Astrocyte (in vitro differentiated cells and primary cell): ENCODE data around the gene ERGIC3. TPM values are rescaled to one million over a fixed set of nuclear protein-coding genes. Genes with fewer than 3 reads are reported as not detected.

Source experiments
- DNase-seq: peaks from one replicate; pipeline ENCODE4 v3.0.0-alpha.2; 2010; ENCODE audit warnings: low read depth
- FAIRE-seq: peaks from 2 replicates; lab custom pipeline; 2011; peaks lifted over from hg19 to GRCh38; lab: Jason Lieb, UNC
- H2AFZ ChIP-seq: 2 replicates; pipeline ENCODE4 v1.6.0; 2012; ENCODE audit warnings: low read depth, low read length, inconsistent platforms
- H3K27ac ChIP-seq: 2 replicates; pipeline ENCODE4 v1.5.1; 2011; ENCODE audit warnings: low read depth, low read length, inconsistent platforms
- H3K27me3 ChIP-seq: 2 replicates; pipeline ENCODE4 v1.6.0; 2011; ENCODE audit warnings: low read length, inconsistent platforms; ENCODE audit not compliant: insufficient read depth
- H3K36me3 ChIP-seq: 2 replicates; pipeline ENCODE4 v1.5.1; 2011; ENCODE audit warnings: low read length, inconsistent platforms; ENCODE audit not compliant: insufficient read depth
- H3K4me1 ChIP-seq: 2 replicates; pipeline ENCODE4 v1.5.1; 2011; ENCODE audit warnings: low read length, inconsistent platforms; ENCODE audit not compliant: insufficient read depth
- H3K4me2 ChIP-seq: 2 replicates; pipeline ENCODE4 v1.6.0; 2012; ENCODE audit warnings: low read length, inconsistent platforms
- H3K4me3 ChIP-seq: 2 replicates; pipeline ENCODE4 v1.5.1; 2011; ENCODE audit warnings: low read depth, mild to moderate bottlenecking, low read length, inconsistent platforms; ENCODE audit not compliant: insufficient read depth
- H3K79me2 ChIP-seq: 2 replicates; pipeline ENCODE4 v1.6.0; 2012; ENCODE audit warnings: mild to moderate bottlenecking, low read length, inconsistent platforms; ENCODE audit not compliant: insufficient read depth
- H3K9ac ChIP-seq: 2 replicates; pipeline ENCODE4 v1.6.0; 2012; ENCODE audit warnings: mild to moderate bottlenecking, low read length, inconsistent platforms
- H3K9me3 ChIP-seq: 2 replicates; pipeline ENCODE4 v1.5.1; 2012; ENCODE audit warnings: low read depth, mild to moderate bottlenecking, low read length, inconsistent platforms; ENCODE audit not compliant: insufficient read depth
- H4K20me1 ChIP-seq: 2 replicates; pipeline ENCODE4 v1.6.0; 2012; ENCODE audit warnings: low read length, inconsistent platforms; ENCODE audit not compliant: insufficient read depth
- H3K27ac Mint-ChIP-seq: one replicate; pipeline ENCODE4 v1.8.0; 2021; ENCODE audit warnings: mild to moderate bottlenecking, mixed read lengths; ENCODE audit not compliant: unreplicated experiment
- H3K27me3 Mint-ChIP-seq: one replicate; pipeline ENCODE4 v1.8.0; 2021; ENCODE audit warnings: low read depth, mixed read lengths; ENCODE audit not compliant: unreplicated experiment
- H3K36me3 Mint-ChIP-seq: one replicate; pipeline ENCODE4 v1.8.0; 2021; ENCODE audit warnings: low read depth, mixed read lengths; ENCODE audit not compliant: unreplicated experiment
- H3K4me1 Mint-ChIP-seq: one replicate; pipeline ENCODE4 v1.8.0; 2021; ENCODE audit warnings: low read depth, mixed read lengths; ENCODE audit not compliant: unreplicated experiment
- H3K4me3 Mint-ChIP-seq: one replicate; pipeline ENCODE4 v1.8.0; 2021; ENCODE audit warnings: mild to moderate bottlenecking, moderate library complexity, mixed read lengths; ENCODE audit not compliant: unreplicated experiment
- H3K9me3 Mint-ChIP-seq: one replicate; pipeline ENCODE4 v1.8.0; 2021; ENCODE audit warnings: mild to moderate bottlenecking, mixed read lengths; ENCODE audit not compliant: unreplicated experiment
- CTCF ChIP-seq: IDR thresholded peaks from 2 replicates; pipeline ENCODE4 v1.5.1; 2011; ENCODE audit warnings: low read depth, mild to moderate bottlenecking, inconsistent platforms, low read length, moderate library complexity; ENCODE audit not compliant: insufficient read depth
- EZH2 ChIP-seq: IDR thresholded peaks from 2 replicates; pipeline ENCODE4 v1.6.1; 2012; ENCODE audit warnings: mild to moderate bottlenecking, low read length, inconsistent platforms; ENCODE audit not compliant: insufficient read depth
- total RNA-seq: library from RNA; stranded (reverse); gene quantifications from 2 replicates; pipeline ENCODE4 v1.2.1, GENCODE V29; 2021

The ERGIC3 gene
- total RNA-seq, 1 donor from 2014 or later: 198 TPM

- Histone ChIP-seq H3K27ac (no peak overlapping the region), H3K9ac (no peak overlapping the region), H3K36me3 (peaks cover 6% of the 10 kb centered on the region), H3K79me2 (no peaks in the 10 kb centered on the region), H3K9me3 (no peaks in the 10 kb centered on the region), H3K4me2 (no peak overlapping the region), H4K20me1 (peaks cover 10% of the 10 kb centered on the region), H3K4me3 (no peak overlapping the region), H3K27me3 (no peaks in the 10 kb centered on the region), H3K4me1 (peaks cover 5% of the 10 kb centered on the region), H2AFZ (no peak overlapping the region)
- TF ChIP-seq CTCF: no peak
- no peak for TF ChIP-seq EZH2
- DNase-seq (no peak), FAIRE-seq (no peak)
- no peak overlapping the region for H3K4me3 Mint-ChIP-seq
- H3K27me3 Mint-ChIP-seq: no peaks in the 10 kb centered on the region
- H3K36me3 Mint-ChIP-seq: peaks cover 47% of the 10 kb centered on the region
- H3K27ac Mint-ChIP-seq: no peak overlapping the region
- H3K9me3 Mint-ChIP-seq: peaks cover 2% of the 10 kb centered on the region
- peaks cover 10% of the 10 kb centered on the region for H3K4me1 Mint-ChIP-seq
Measured at GRCh38 chr20:35559042-35559693, 17.3 kb downstream of the ERGIC3 start.

- no peak for TF ChIP-seq EZH2
- no peak for TF ChIP-seq CTCF
- no peaks in the 10 kb centered on the region for H3K9me3 ChIP-seq
- H3K4me3 Mint-ChIP-seq: no peak overlapping the region
- peaks cover 7% of the 10 kb centered on the region for H3K4me1 Mint-ChIP-seq
- H3K27me3 ChIP-seq: no peaks in the 10 kb centered on the region
- no peak overlapping the region for H2AFZ ChIP-seq
- no peak overlapping the region for H3K9ac ChIP-seq
- H3K36me3 ChIP-seq: peaks cover 3% of the 10 kb centered on the region
- H3K27ac Mint-ChIP-seq: no peak overlapping the region
- DNase-seq (no peak), FAIRE-seq (no peak)
- peaks cover 5% of the 10 kb centered on the region for H3K4me1 ChIP-seq
- H3K4me3 ChIP-seq: no peak overlapping the region
- no peak overlapping the region for H3K4me2 ChIP-seq
- peaks cover 2% of the 10 kb centered on the region for H3K9me3 Mint-ChIP-seq
- H3K79me2 ChIP-seq: no peaks in the 10 kb centered on the region
- peaks cover 3% of the 10 kb centered on the region for H4K20me1 ChIP-seq
- H3K27ac ChIP-seq: no peak overlapping the region
- H3K36me3 Mint-ChIP-seq: peaks cover 38% of the 10 kb centered on the region
- no peaks in the 10 kb centered on the region for H3K27me3 Mint-ChIP-seq
Measured at GRCh38 chr20:35560105-35560511, 18.2 kb downstream of the ERGIC3 start.

GRCh38 chr20:35560541-35560940 is 18.7 kb downstream of the ERGIC3 start:
- H3K9me3 Mint-ChIP-seq: peaks cover 2% of the 10 kb centered on the region
- Histone ChIP-seq H3K4me1 (peaks cover 5% of the 10 kb centered on the region), H3K4me2 (no peak overlapping the region), H3K27me3 (no peaks in the 10 kb centered on the region), H3K9ac (no peak overlapping the region), H3K4me3 (no peak overlapping the region), H2AFZ (no peak overlapping the region), H3K79me2 (no peaks in the 10 kb centered on the region), H3K27ac (no peak overlapping the region), H4K20me1 (peaks cover 3% of the 10 kb centered on the region), H3K36me3 (no peaks in the 10 kb centered on the region), H3K9me3 (no peaks in the 10 kb centered on the region)
- TF ChIP-seq CTCF: no peak
- no peak for TF ChIP-seq EZH2
- H3K36me3 Mint-ChIP-seq: peaks cover 35% of the 10 kb centered on the region
- FAIRE-seq: no peak
- no peaks in the 10 kb centered on the region for H3K27me3 Mint-ChIP-seq
- DNase-seq: no peak
- no peak overlapping the region for H3K27ac Mint-ChIP-seq
- no peak overlapping the region for H3K4me3 Mint-ChIP-seq
- peaks cover 7% of the 10 kb centered on the region for H3K4me1 Mint-ChIP-seq
